RPMI8226 (cell line): ENCODE measurements around the gene TSSC4.

ENCODE experiments used
- DNase-seq: peaks from one replicate; pipeline ENCODE4 v3.0.0-alpha.2; 2015

Gene TSSC4

GRCh38 chr11:2402106-2402505 is 1.6 kb downstream of the TSSC4 start:
- no peak for DNase-seq

GRCh38 chr11:2402890-2403645 is 2.5 kb downstream of the TSSC4 start:
- no peak for DNase-seq

- DNase-seq = no peak
These were observed 4.2 kb downstream of the TSSC4 start for GRCh38 chr11:2404735-2405196.

- DNase-seq = no peak
These were observed 5.9 kb downstream of the TSSC4 start for GRCh38 chr11:2406451-2406850.

- peak; percentile 53 for DNase-seq
These were observed 6.4 kb downstream of the TSSC4 start for GRCh38 chr11:2406878-2407410.

- no peak for DNase-seq
These were observed 8.1 kb downstream of the TSSC4 start for GRCh38 chr11:2408671-2409070.

GRCh38 chr11:2409126-2409525 is 8.6 kb downstream of the TSSC4 start:
- DNase-seq = no peak

GRCh38 chr11:2409611-2410468 is 9.3 kb downstream of the TSSC4 start:
- DNase-seq = no peak

- no peak for DNase-seq
These were observed 10.1 kb downstream of the TSSC4 start for GRCh38 chr11:2410616-2411015.

- no peak for DNase-seq
These were observed 11.1 kb downstream of the TSSC4 start for GRCh38 chr11:2411446-2412305.

- DNase-seq = no peak
These were observed 11.8 kb downstream of the TSSC4 start for GRCh38 chr11:2412323-2412722.

- peak; percentile 23 for DNase-seq
These were observed 13.4 kb downstream of the TSSC4 start for GRCh38 chr11:2413742-2414579.

GRCh38 chr11:2414616-2415015 is 14.1 kb downstream of the TSSC4 start:
- no peak for DNase-seq

- no peak for DNase-seq
These were observed 14.6 kb downstream of the TSSC4 start for GRCh38 chr11:2415171-2415570.

GRCh38 chr11:2415601-2416380 is 15.2 kb downstream of the TSSC4 start:
- no peak for DNase-seq

- DNase-seq = no peak
These were observed 16.2 kb downstream of the TSSC4 start for GRCh38 chr11:2416765-2417164.

- no peak for DNase-seq
These were observed 17.5 kb downstream of the TSSC4 start for GRCh38 chr11:2417856-2418692.

GRCh38 chr11:2418693-2419360 is 18.3 kb downstream of the TSSC4 start:
- DNase-seq = no peak
